ENCODE measurements around the gene RNU11. TPM values are rescaled to one million over a fixed set of nuclear protein-coding genes. Genes with fewer than 3 reads are reported as not detected.

The RNU11 gene
- total RNA-seq: not detected

DNA sequence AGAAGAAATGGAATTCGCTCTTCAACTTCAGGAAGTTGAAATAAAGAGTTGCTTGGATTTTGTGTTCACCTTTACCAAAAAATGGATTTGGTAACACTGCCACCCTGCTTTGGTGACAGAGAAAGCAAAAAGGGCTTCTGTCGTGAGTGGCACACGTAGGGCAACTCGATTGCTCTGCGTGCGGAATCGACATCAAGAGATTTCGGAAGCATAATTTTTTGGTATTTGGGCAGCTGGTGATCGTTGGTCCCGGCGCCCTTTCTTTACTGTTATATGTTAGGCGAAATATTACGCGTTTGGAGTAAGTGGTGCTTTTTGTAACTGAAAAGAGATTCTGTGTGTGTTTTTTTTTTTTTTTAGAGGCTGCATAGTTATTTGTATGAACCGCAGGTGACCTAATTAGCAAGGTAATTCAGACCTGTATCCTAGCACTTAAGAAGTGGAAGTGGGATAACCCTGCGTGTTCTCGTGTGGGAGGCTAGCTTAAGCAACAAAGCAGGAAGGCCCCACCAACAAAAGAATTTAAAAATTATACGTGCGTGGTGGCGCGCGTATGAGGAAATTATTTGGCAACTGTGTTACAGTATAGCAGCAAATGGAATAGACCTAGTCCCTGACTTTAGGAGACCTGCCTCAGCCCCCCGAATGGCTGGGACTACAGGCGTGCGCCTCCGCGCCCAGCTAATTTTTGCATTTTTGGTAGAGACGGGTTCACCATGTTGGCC is at the start of gene RNU11:
Gene RNU11, plus strand, starts transcription at position 127 of the 725 bp plus-strand sequence.
- CTCF ChIA-PET: interaction anchor here (0.7 to 2.2 kb wide), 8 partner anchors 13 to 828 kb away, joined by 3 to 15 read pairs (median 4); partner anchors contain the start of genes GMEB1 and YTHDF2
- POLR2A ChIA-PET: interaction anchor here (0.6 to 11.9 kb wide), 62 partner anchors 8 to 819 kb away, joined by 3 to 441 read pairs (median 4); partner anchors contain the start of genes GMEB1, MED18, RCC1 and SRSF4
- peak within 1 kb of the TSS; percentile 79 for H3K4me3 Mint-ChIP-seq
- H3K9me3 Mint-ChIP-seq: no peaks in the 10 kb centered on the region
- peak within 1 kb of the TSS; percentile 99 for H3K27ac Mint-ChIP-seq
- no peaks in the 10 kb centered on the region for H3K36me3 Mint-ChIP-seq (ENCODE audit: low read depth)
- peak; percentile 90 for DNase-seq
- H3K4me1 Mint-ChIP-seq: peaks cover 33% of the 10 kb centered on the region
- no peaks in the 10 kb centered on the region for H3K27me3 Mint-ChIP-seq

DNA sequence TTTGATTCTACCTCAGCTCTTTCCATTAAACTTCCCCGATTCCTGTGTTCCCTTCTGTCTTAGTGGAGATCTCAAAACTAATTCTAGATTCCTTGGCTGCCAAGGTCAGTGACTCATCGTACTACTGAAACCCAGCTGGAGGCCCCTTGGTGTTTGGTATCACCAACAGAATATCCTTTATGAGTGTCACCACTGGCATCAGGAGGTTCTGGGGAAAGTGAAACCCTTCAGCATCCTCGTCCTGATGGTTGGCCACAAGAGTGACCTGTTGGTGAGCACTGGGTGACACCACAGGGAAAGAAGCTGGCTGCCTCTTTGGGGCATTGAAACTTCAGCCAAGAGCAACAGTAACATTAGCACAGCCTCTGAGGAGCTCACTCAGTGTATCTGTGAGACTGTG is 46.7 kb upstream of the RNU11 start:
- Mint-ChIP-seq H3K27me3 (no peaks in the 10 kb centered on the region), H3K27ac (no peak overlapping the region), H3K4me1 (peaks cover 21% of the 10 kb centered on the region), H3K36me3 (ENCODE audit: low read depth) (peaks cover 25% of the 10 kb centered on the region), H3K4me3 (no peak overlapping the region), H3K9me3 (no peaks in the 10 kb centered on the region)
- POLR2A ChIA-PET: interaction anchor here (7.9 kb wide), 1 partner anchor 20 kb away, joined by 51 read pairs; no protein-coding TSS in a partner anchor
- peak; percentile 19 for DNase-seq
- CTCF ChIA-PET: interaction anchor here (0.7 to 2.9 kb wide), 4 partner anchors 85 to 353 kb away, joined by 3 to 12 read pairs (median 3); no protein-coding TSS in a partner anchor

DNA sequence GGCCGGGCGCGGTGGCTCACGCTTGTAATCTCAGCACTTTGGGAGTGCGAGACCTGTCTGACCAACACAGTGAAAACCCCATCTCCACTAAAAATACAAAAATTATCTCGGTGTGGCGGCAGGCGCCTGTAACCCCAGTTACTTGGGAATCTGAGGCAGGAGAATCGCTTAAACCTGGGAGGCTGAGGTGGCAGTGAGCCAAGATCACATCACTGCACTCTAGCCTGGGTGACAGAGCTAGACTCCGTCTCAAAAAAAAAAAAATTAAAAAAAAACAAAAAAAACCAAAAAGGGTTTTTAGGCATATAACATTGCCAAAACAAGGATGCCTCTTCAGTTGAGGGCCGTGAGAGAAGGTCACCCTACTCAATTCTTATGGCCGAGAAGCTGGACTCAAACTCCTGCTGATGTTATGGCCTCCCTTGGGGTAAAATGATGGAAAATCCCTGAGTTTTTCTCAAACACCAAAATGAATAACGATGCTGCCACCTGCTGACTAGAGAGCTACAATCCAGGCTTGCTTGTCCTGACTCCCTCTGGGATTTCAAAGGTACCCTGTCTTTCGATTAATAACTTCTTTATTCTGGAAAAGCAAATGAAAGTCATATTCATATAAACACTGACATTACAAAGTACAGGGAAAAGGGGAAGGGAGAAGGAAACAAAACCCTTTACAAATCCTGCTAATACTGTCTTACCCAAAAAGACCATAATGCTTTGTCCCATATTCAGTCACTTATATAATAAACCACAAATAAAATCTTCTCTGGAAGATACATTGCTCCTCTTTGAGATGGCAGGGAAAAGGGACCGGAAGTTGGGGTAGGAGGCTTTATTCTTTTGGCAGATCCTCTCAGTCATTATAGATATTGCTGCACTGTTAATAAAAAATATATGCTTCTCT is 45.6 kb upstream of the RNU11 start:
- POLR2A ChIA-PET: interaction anchor here (1.6 to 7.9 kb wide), 2 partner anchors 21 to 93 kb away, joined by 3 to 51 read pairs; no protein-coding TSS in a partner anchor
- DNase-seq: peak; percentile 25
- peaks cover 21% of the 10 kb centered on the region for H3K4me1 Mint-ChIP-seq
- H3K27me3 Mint-ChIP-seq: no peaks in the 10 kb centered on the region
- peaks cover 25% of the 10 kb centered on the region for H3K36me3 Mint-ChIP-seq (ENCODE audit: low read depth)
- H3K27ac Mint-ChIP-seq: no peak overlapping the region
- CTCF ChIA-PET: interaction anchor here (0.6 to 2.9 kb wide), 10 partner anchors 17 to 245 kb away, joined by 3 to 15 read pairs (median 4); partner anchors contain the start of gene TAF12
- no peaks in the 10 kb centered on the region for H3K9me3 Mint-ChIP-seq
- H3K4me3 Mint-ChIP-seq: no peak overlapping the region

DNA sequence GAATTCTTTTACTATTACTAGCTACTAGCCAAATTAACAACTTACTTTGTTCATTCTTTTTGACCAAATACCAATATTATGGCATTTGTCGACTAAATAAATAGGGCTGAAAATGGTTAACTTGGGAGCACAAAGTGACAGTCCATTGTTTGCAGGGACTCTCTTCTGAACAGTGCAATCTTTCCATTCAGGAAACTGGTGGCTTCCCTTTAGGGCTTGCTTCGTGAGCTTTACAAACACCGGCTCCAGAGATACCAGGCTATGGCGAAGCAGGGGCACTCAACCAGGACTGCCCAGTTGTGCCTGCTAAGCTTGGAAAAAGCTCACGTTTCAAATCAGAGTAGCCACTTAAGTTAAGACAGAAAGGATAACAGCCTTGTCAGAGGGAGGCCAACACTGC is 44.0 kb upstream of the RNU11 start:
- no peak for DNase-seq
- POLR2A ChIA-PET: interaction anchor here (1.8 to 7.9 kb wide), 2 partner anchors 22 to 44 kb away, joined by 4 to 51 read pairs; partner anchors contain the start of gene RNU11
- no peaks in the 10 kb centered on the region for H3K9me3 Mint-ChIP-seq
- H3K27me3 Mint-ChIP-seq: no peaks in the 10 kb centered on the region
- CTCF ChIA-PET: interaction anchor here (0.9 to 2.4 kb wide), 4 partner anchors 11 to 274 kb away, joined by 3 to 15 read pairs (median 4); no protein-coding TSS in a partner anchor
- H3K4me3 Mint-ChIP-seq: no peak overlapping the region
- no peak overlapping the region for H3K27ac Mint-ChIP-seq
- peaks cover 25% of the 10 kb centered on the region for H3K36me3 Mint-ChIP-seq (ENCODE audit: low read depth)
- H3K4me1 Mint-ChIP-seq: peaks cover 17% of the 10 kb centered on the region

- ChIA-PET CTCF (interaction anchor here (1.1 to 2.0 kb wide), 3 partner anchors 11 to 273 kb away, joined by 3 to 4 read pairs (median 4); no protein-coding TSS in a partner anchor), POLR2A (interaction anchor here (1.8 to 7.9 kb wide), 2 partner anchors 23 to 44 kb away, joined by 4 to 51 read pairs; partner anchors contain the start of gene RNU11)
- H3K36me3 Mint-ChIP-seq (ENCODE audit: low read depth): peaks cover 29% of the 10 kb centered on the region
- H3K4me1 Mint-ChIP-seq: peaks cover 14% of the 10 kb centered on the region
- no peaks in the 10 kb centered on the region for H3K9me3 Mint-ChIP-seq
- no peak for DNase-seq
- H3K27ac Mint-ChIP-seq: no peak overlapping the region
- no peaks in the 10 kb centered on the region for H3K27me3 Mint-ChIP-seq
- H3K4me3 Mint-ChIP-seq: no peak overlapping the region
These were observed 43.4 kb upstream of the RNU11 start for GRCh38 chr1:28604962-28605361.

GRCh38 chr1:28606771-28607170 is 41.6 kb upstream of the RNU11 start:
- H3K36me3 Mint-ChIP-seq (ENCODE audit: low read depth): peaks cover 34% of the 10 kb centered on the region
- ChIA-PET CTCF (interaction anchor here (2.0 kb wide), 1 partner anchor 26 kb away, joined by 4 read pairs; no protein-coding TSS in a partner anchor), POLR2A (interaction anchor here (0.9 to 7.9 kb wide), 2 partner anchors 25 to 36 kb away, joined by 3 to 51 read pairs; partner anchors contain the start of gene TAF12)
- H3K4me1 Mint-ChIP-seq: peaks cover 11% of the 10 kb centered on the region
- H3K9me3 Mint-ChIP-seq: no peaks in the 10 kb centered on the region
- DNase-seq: no peak
- H3K4me3 Mint-ChIP-seq: no peak overlapping the region
- no peak overlapping the region for H3K27ac Mint-ChIP-seq
- H3K27me3 Mint-ChIP-seq: no peaks in the 10 kb centered on the region

DNA sequence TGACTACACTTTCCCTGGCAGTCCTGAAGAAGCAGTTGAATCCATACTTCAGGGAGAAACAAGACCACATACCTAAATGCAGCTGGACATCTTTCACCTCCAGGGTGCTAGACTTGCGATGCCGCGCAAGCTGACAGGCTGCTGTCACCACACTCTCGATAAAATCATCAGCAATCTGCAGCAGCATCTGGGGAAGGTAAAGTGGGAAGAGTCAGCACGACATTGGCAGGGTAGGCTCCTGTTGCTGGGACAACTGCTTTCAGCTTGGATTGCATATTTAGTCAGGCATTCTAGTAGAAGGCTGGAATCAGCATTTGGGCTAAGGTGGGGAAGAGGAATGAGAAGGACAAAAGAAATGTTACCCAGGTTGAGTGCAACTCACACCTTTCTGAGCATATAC is 35.2 kb upstream of the RNU11 start:
- ChIA-PET POLR2A (interaction anchor here (1.9 kb wide), 1 partner anchor 32 kb away, joined by 4 read pairs; no protein-coding TSS in a partner anchor), CTCF (no interaction called here)
- Mint-ChIP-seq H3K27ac (no peak overlapping the region), H3K9me3 (no peaks in the 10 kb centered on the region), H3K4me3 (no peak overlapping the region), H3K27me3 (no peaks in the 10 kb centered on the region), H3K36me3 (ENCODE audit: low read depth) (peaks cover 40% of the 10 kb centered on the region), H3K4me1 (no peaks in the 10 kb centered on the region)
- no peak for DNase-seq

GRCh38 chr1:28631713-28632112 is 16.7 kb upstream of the RNU11 start:
- no peak for DNase-seq
- CTCF ChIA-PET: no interaction called here
- no peak overlapping the region for H3K4me3 Mint-ChIP-seq
- no peaks in the 10 kb centered on the region for H3K9me3 Mint-ChIP-seq
- no peaks in the 10 kb centered on the region for H3K27me3 Mint-ChIP-seq
- no peak overlapping the region for H3K27ac Mint-ChIP-seq
- POLR2A ChIA-PET: interaction anchor here (1.3 kb wide), 1 partner anchor 9 kb away, joined by 3 read pairs; no protein-coding TSS in a partner anchor
- peaks cover 5% of the 10 kb centered on the region for H3K4me1 Mint-ChIP-seq
- peaks cover 5% of the 10 kb centered on the region for H3K36me3 Mint-ChIP-seq (ENCODE audit: low read depth)

- H3K36me3 Mint-ChIP-seq (ENCODE audit: low read depth): peaks cover 5% of the 10 kb centered on the region
- no peak for DNase-seq
- H3K9me3 Mint-ChIP-seq: no peaks in the 10 kb centered on the region
- CTCF ChIA-PET: no interaction called here
- POLR2A ChIA-PET: interaction anchor here (1.2 kb wide), 1 partner anchor 15 kb away, joined by 3 read pairs; the partner anchor contains the start of gene RNU11
- no peak overlapping the region for H3K4me3 Mint-ChIP-seq
- H3K27ac Mint-ChIP-seq: no peak overlapping the region
- H3K27me3 Mint-ChIP-seq: no peaks in the 10 kb centered on the region
- peaks cover 5% of the 10 kb centered on the region for H3K4me1 Mint-ChIP-seq
These were observed 15.8 kb upstream of the RNU11 start for GRCh38 chr1:28632560-28632959.

DNA sequence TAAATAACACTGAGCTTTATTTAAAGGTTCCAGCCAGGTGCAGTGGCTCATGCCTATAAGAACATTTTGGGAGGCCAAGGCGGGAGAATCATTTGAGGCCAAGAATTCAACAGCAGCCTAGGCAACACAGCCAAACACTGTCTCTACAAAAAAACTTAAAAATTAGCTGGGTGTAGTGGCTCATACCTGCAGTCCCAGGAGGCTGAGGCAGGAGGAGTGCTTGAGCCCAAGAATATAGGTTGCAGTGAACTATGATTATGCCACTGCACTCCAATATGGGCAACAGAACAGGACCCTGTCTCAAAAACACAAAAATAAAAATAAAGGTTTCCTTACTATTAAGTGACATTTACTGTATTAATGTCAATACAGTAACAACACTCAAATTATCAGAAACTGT is 7.6 kb upstream of the RNU11 start:
- Mint-ChIP-seq H3K4me1 (peaks cover 41% of the 10 kb centered on the region), H3K27me3 (no peaks in the 10 kb centered on the region), H3K27ac (no peak overlapping the region), H3K4me3 (peak overlapping the region; percentile 96), H3K9me3 (no peaks in the 10 kb centered on the region), H3K36me3 (ENCODE audit: low read depth) (peaks cover 9% of the 10 kb centered on the region)
- ChIA-PET CTCF (interaction anchor here (0.8 to 4.6 kb wide), 15 partner anchors 14 to 562 kb away, joined by 3 to 73 read pairs (median 4); partner anchors contain the start of gene YTHDF2), POLR2A (interaction anchor here (0.6 to 11.9 kb wide), 9 partner anchors 8 to 1326 kb away, joined by 3 to 441 read pairs (median 5); partner anchors contain the start of genes GMEB1, RNU11 and YTHDF2)
- DNase-seq: peak; percentile 48

DNA sequence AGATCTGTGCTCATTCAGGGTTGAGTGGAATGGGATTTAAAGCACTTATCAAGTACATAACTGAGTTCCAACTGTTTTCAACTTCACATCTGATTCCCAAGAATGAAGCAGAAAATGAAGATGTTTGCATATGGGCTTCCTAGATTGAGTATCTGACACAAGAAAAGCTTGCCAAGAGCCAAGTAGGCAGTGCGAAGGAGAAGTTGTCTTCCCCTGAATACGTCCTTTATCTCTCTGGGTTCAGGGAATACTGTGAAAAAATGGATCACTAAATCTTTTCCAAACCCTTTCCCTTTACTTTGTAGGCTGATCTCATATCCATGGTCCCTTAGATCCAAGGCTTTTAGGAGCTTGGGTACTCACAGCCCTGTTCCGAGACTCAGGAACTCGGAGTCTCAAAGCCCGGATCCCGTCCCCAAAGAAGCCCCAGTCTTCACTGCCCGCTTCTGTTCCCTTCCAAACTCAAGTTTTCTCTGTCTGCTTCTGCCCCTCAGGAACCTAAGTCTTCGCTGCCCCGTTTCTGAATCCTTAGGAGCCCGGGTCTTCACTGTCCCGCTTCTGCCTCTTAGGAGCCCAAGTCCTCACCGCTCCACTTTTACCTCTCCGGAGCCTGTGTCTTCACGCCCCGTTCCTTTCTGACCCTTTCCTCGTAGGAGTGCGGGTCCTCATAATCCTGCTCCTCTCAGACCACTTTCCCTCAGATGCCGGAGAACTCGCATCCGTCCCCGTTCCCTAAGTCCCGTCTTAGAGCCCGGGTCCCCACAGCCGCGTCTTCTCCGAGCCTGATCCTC is 6.1 kb upstream of the RNU11 start:
- peaks cover 46% of the 10 kb centered on the region for H3K4me1 Mint-ChIP-seq
- peak overlapping the region; percentile 96 for H3K4me3 Mint-ChIP-seq
- no peaks in the 10 kb centered on the region for H3K9me3 Mint-ChIP-seq
- no peak for DNase-seq
- H3K27me3 Mint-ChIP-seq: no peaks in the 10 kb centered on the region
- CTCF ChIA-PET: interaction anchor here (1.1 to 4.6 kb wide), 7 partner anchors 15 to 539 kb away, joined by 4 to 73 read pairs (median 11); partner anchors contain the start of genes GMEB1, SRSF4 and YTHDF2
- POLR2A ChIA-PET: interaction anchor here (0.7 to 11.9 kb wide), 25 partner anchors 10 to 540 kb away, joined by 3 to 441 read pairs (median 6); partner anchors contain the start of genes EPB41, GMEB1, MED18 and RCC1
- H3K27ac Mint-ChIP-seq: peak overlapping the region; percentile 96
- H3K36me3 Mint-ChIP-seq (ENCODE audit: low read depth): peaks cover 9% of the 10 kb centered on the region
